ENCODE data around the gene UGGT1.

The UGGT1 gene

DNA sequence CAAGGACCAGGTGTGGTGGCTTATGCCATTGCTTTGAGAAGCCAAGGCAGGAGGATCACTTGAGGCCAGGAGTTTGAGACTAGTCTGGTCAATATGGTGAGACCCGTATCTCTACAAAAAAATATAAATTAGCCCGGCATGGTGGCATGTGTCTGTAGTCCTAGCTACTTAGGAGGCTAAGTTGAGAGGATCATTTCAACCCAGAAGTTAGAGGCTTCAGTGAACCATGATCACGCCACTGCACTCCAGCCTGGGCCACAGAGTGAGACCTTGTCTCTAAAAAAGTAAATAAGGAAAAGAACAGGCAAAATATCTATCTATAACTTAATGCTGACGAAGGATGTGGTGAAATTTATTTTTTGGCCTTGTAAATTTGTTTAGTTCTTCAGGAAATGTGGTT lies 78.1 kb downstream of the UGGT1 start:
- Histone ChIP-seq H3K4me1 (ENCODE audit: control insufficient read depth in 2 of 2, insufficient read depth in 1 of 2, low read depth in 1 of 2, low read length in 2 of 2) (no peaks in the 10 kb centered on the region), H3K27me3 (ENCODE audit: control insufficient read depth in 3 of 3, insufficient read depth in 3 of 3, low read depth in 1 of 3, low read length in 3 of 3) (no peaks in the 10 kb centered on the region), H3K79me1 (ENCODE audit: low read depth, low read length) (no peaks in the 10 kb centered on the region), H2BK120ac (ENCODE audit: low read depth, low read length) (no peak overlapping the region), H4K8ac (ENCODE audit: low read depth, low read length) (no peak overlapping the region), H2BK15ac (ENCODE audit: low read length) (no peak overlapping the region), H2AK5ac (ENCODE audit: low read depth, low read length) (no peak overlapping the region), H3K27ac (replicated peaks; ENCODE audit: low read length) (no peak overlapping the region), H3K4me3 (ENCODE audit: low read length in 2 of 2) (no peak overlapping the region), H3K36me3 (replicated peaks in 1 of 2; ENCODE audit: control insufficient read depth in 2 of 2, insufficient read depth in 2 of 2, low read length in 2 of 2) (peaks cover 19 to 99% of the 10 kb centered on the region in 2 donors), H2AFZ (ENCODE audit: low read length) (no peak overlapping the region), H3K4ac (ENCODE audit: low read length) (no peak overlapping the region), H3K4me2 (ENCODE audit: insufficient read depth, low read length, poor library complexity, severe bottlenecking) (no peak overlapping the region), H2BK12ac (ENCODE audit: low read length) (no peak overlapping the region), H4K91ac (ENCODE audit: low read depth, low read length, poor library complexity) (no peak overlapping the region), H3K14ac (ENCODE audit: low read length) (no peak overlapping the region), H3K18ac (ENCODE audit: low read length) (no peak overlapping the region), H3K23ac (ENCODE audit: low read depth, low read length, poor library complexity) (no peak overlapping the region), H3K9ac (ENCODE audit: low read depth, low read length, poor library complexity) (no peak overlapping the region), H3K9me3 (replicated peaks in 1 of 2; ENCODE audit: control insufficient read depth in 2 of 2, insufficient read depth in 1 of 2, low read depth in 1 of 2, low read length in 2 of 2) (no peaks in the 10 kb centered on the region), H2BK5ac (ENCODE audit: low read length) (no peak overlapping the region)
- DNase-seq (ENCODE audit: low spot score) = no peak
- WGBS, 2 donors (ENCODE audit: extremely low coverage in 2 of 2, insufficient read length in 2 of 2, insufficient replicate concordance in 1 of 2) = no CpG with 5 or more reads among the region's 4 CpGs

DNA sequence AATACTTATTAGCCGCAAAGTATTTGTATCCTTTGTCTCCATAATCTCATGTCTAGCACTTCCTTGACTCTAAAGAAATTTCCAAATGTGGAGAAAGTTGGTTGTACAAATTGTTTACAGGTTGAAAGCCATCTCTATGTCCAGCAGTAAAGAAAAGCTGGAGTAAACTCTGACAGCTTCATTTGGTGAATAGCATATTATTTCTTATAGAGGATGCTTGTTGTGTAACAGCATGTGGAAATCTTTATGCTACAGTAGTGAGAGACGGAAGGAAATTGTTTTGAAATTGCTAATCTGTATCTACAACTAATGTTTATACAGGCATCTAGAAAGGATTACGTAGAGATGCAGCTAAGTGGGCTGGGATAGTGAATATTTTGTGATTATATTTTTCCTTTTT lies 78.5 kb downstream of the UGGT1 start:
- Histone ChIP-seq H3K4ac (ENCODE audit: low read length) (no peak overlapping the region), H2BK5ac (ENCODE audit: low read length) (no peak overlapping the region), H3K9me3 (replicated peaks in 1 of 2; ENCODE audit: control insufficient read depth in 2 of 2, insufficient read depth in 1 of 2, low read depth in 1 of 2, low read length in 2 of 2) (no peaks in the 10 kb centered on the region), H2AK5ac (ENCODE audit: low read depth, low read length) (no peak overlapping the region), H3K4me1 (ENCODE audit: control insufficient read depth in 2 of 2, insufficient read depth in 1 of 2, low read depth in 1 of 2, low read length in 2 of 2) (no peaks in the 10 kb centered on the region), H3K14ac (ENCODE audit: low read length) (no peak overlapping the region), H3K23ac (ENCODE audit: low read depth, low read length, poor library complexity) (no peak overlapping the region), H2AFZ (ENCODE audit: low read length) (no peak overlapping the region), H3K9ac (ENCODE audit: low read depth, low read length, poor library complexity) (no peak overlapping the region), H2BK15ac (ENCODE audit: low read length) (no peak overlapping the region), H3K4me3 (ENCODE audit: low read length in 2 of 2) (no peak overlapping the region), H3K4me2 (ENCODE audit: insufficient read depth, low read length, poor library complexity, severe bottlenecking) (no peak overlapping the region), H3K36me3 (replicated peaks in 1 of 2; ENCODE audit: control insufficient read depth in 2 of 2, insufficient read depth in 2 of 2, low read length in 2 of 2) (peaks cover 19 to 98% of the 10 kb centered on the region in 2 donors), H4K8ac (ENCODE audit: low read depth, low read length) (no peak overlapping the region), H3K27ac (replicated peaks; ENCODE audit: low read length) (no peak overlapping the region), H4K91ac (ENCODE audit: low read depth, low read length, poor library complexity) (no peak overlapping the region), H3K18ac (ENCODE audit: low read length) (no peak overlapping the region), H3K79me1 (ENCODE audit: low read depth, low read length) (no peaks in the 10 kb centered on the region), H3K27me3 (ENCODE audit: control insufficient read depth in 3 of 3, insufficient read depth in 3 of 3, low read depth in 1 of 3, low read length in 3 of 3) (no peaks in the 10 kb centered on the region), H2BK12ac (ENCODE audit: low read length) (no peak overlapping the region), H2BK120ac (ENCODE audit: low read depth, low read length) (no peak overlapping the region)
- no peak for DNase-seq (ENCODE audit: low spot score)
- no CpG with 5 or more reads among the region's 3 CpGs for WGBS, 2 donors (ENCODE audit: extremely low coverage in 2 of 2, insufficient read length in 2 of 2, insufficient replicate concordance in 1 of 2)

DNA sequence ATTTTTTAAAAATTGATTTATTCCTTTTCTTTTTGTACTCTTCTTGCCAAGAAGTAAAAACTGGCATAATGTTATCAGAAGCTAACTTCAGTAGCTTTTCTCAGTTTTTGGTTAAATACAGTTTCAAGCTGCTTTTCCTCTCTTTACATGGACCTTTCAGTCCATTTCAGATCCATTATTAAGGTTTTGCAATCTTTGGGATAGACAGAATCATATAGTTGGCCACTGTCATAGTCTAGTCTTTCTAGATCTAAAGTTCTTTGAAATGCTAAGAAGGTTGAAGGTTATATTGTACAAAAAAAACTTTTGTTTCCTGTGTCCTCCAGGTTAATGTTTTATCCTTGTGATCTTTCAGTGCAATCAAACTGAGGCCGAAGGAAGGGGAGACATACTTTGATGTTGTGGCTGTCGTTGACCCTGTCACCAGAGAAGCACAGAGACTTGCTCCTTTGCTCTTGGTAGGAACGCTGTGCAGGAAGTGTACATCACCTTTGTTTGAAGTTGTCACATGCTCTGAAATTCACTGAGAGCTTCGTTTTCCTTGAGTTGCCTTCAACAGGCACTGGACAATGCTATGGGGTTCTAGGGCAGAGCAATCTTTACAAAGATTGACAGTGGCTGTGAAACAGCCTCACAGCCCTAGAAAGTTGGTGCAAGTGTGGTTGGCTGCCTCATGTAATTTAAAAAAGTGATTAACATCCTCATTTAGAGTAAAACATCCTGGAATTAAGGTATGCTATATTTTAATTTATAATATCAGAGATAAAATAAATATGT lies 79.1 kb downstream of the UGGT1 start:
- H2AK5ac ChIP-seq (ENCODE audit: low read depth, low read length) = no peak overlapping the region
- no peak overlapping the region for H3K14ac ChIP-seq (ENCODE audit: low read length)
- no peak overlapping the region for H2BK12ac ChIP-seq (ENCODE audit: low read length)
- peaks cover 18 to 98% of the 10 kb centered on the region in 2 donors for H3K36me3 ChIP-seq (replicated peaks in 1 of 2; ENCODE audit: control insufficient read depth in 2 of 2, insufficient read depth in 2 of 2, low read length in 2 of 2)
- no peak overlapping the region for H3K23ac ChIP-seq (ENCODE audit: low read depth, low read length, poor library complexity)
- no peak overlapping the region for H3K4me3 ChIP-seq (ENCODE audit: low read length in 2 of 2)
- H3K4me1 ChIP-seq (ENCODE audit: control insufficient read depth in 2 of 2, insufficient read depth in 1 of 2, low read depth in 1 of 2, low read length in 2 of 2) = no peaks in the 10 kb centered on the region
- no peak overlapping the region for H2BK120ac ChIP-seq (ENCODE audit: low read depth, low read length)
- H3K27me3 ChIP-seq (ENCODE audit: control insufficient read depth in 3 of 3, insufficient read depth in 3 of 3, low read depth in 1 of 3, low read length in 3 of 3) = no peaks in the 10 kb centered on the region
- no peak overlapping the region for H3K18ac ChIP-seq (ENCODE audit: low read length)
- WGBS, 2 donors (ENCODE audit: extremely low coverage in 2 of 2, insufficient read length in 2 of 2, insufficient replicate concordance in 1 of 2) = no CpG with 5 or more reads among the region's 4 CpGs
- H3K79me1 ChIP-seq (ENCODE audit: low read depth, low read length) = no peaks in the 10 kb centered on the region
- H3K27ac ChIP-seq (replicated peaks; ENCODE audit: low read length) = no peak overlapping the region
- no peak overlapping the region for H2AFZ ChIP-seq (ENCODE audit: low read length)
- H2BK5ac ChIP-seq (ENCODE audit: low read length) = no peak overlapping the region
- no peak overlapping the region for H2BK15ac ChIP-seq (ENCODE audit: low read length)
- no peak for DNase-seq (ENCODE audit: low spot score)
- H3K4ac ChIP-seq (ENCODE audit: low read length) = no peak overlapping the region
- H3K9ac ChIP-seq (ENCODE audit: low read depth, low read length, poor library complexity) = no peak overlapping the region
- H3K4me2 ChIP-seq (ENCODE audit: insufficient read depth, low read length, poor library complexity, severe bottlenecking) = no peak overlapping the region
- no peak overlapping the region for H4K8ac ChIP-seq (ENCODE audit: low read depth, low read length)
- no peaks in the 10 kb centered on the region for H3K9me3 ChIP-seq (replicated peaks in 1 of 2; ENCODE audit: control insufficient read depth in 2 of 2, insufficient read depth in 1 of 2, low read depth in 1 of 2, low read length in 2 of 2)
- H4K91ac ChIP-seq (ENCODE audit: low read depth, low read length, poor library complexity) = no peak overlapping the region

DNA sequence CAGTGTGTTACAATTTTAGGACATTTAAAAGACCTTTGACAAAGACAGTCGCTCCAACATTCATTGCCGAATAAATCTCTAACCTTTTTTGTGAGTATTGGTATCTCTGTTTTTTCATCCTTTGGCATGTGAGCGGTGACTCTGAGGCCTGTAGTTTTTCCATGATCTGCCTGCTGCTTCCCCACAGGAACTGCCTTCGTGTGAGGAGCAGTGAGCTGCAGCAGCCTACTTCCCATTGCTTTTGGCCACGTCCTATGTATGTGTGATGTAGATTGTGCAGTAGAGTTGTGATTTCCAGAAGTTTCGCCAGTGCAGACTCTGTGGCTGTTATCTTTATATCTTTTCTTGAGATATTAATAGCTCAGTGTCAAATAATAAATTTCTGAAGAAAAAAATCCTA lies 79.8 kb downstream of the UGGT1 start:
- Histone ChIP-seq H3K4me1 (ENCODE audit: control insufficient read depth in 2 of 2, insufficient read depth in 1 of 2, low read depth in 1 of 2, low read length in 2 of 2) (no peaks in the 10 kb centered on the region), H3K4me2 (ENCODE audit: insufficient read depth, low read length, poor library complexity, severe bottlenecking) (no peak overlapping the region), H3K9me3 (replicated peaks in 1 of 2; ENCODE audit: control insufficient read depth in 2 of 2, insufficient read depth in 1 of 2, low read depth in 1 of 2, low read length in 2 of 2) (no peaks in the 10 kb centered on the region), H2AK5ac (ENCODE audit: low read depth, low read length) (no peak overlapping the region), H4K91ac (ENCODE audit: low read depth, low read length, poor library complexity) (no peak overlapping the region), H2AFZ (ENCODE audit: low read length) (no peak overlapping the region), H3K27ac (replicated peaks; ENCODE audit: low read length) (no peak overlapping the region), H3K18ac (ENCODE audit: low read length) (no peak overlapping the region), H3K9ac (ENCODE audit: low read depth, low read length, poor library complexity) (no peak overlapping the region), H3K36me3 (replicated peaks in 1 of 2; ENCODE audit: control insufficient read depth in 2 of 2, insufficient read depth in 2 of 2, low read length in 2 of 2) (peaks cover 20 to 98% of the 10 kb centered on the region in 2 donors), H3K4ac (ENCODE audit: low read length) (no peak overlapping the region), H2BK120ac (ENCODE audit: low read depth, low read length) (no peak overlapping the region), H2BK15ac (ENCODE audit: low read length) (no peak overlapping the region), H2BK12ac (ENCODE audit: low read length) (no peak overlapping the region), H3K23ac (ENCODE audit: low read depth, low read length, poor library complexity) (no peak overlapping the region), H3K27me3 (ENCODE audit: control insufficient read depth in 3 of 3, insufficient read depth in 3 of 3, low read depth in 1 of 3, low read length in 3 of 3) (no peaks in the 10 kb centered on the region), H2BK5ac (ENCODE audit: low read length) (no peak overlapping the region), H3K14ac (ENCODE audit: low read length) (no peak overlapping the region), H4K8ac (ENCODE audit: low read depth, low read length) (no peak overlapping the region), H3K4me3 (ENCODE audit: low read length in 2 of 2) (no peak overlapping the region), H3K79me1 (ENCODE audit: low read depth, low read length) (no peaks in the 10 kb centered on the region)
- no peak for DNase-seq (ENCODE audit: low spot score)
- WGBS, 2 donors (ENCODE audit: extremely low coverage in 2 of 2, insufficient read length in 2 of 2, insufficient replicate concordance in 1 of 2) = no CpG with 5 or more reads among the region's 6 CpGs
